GM21619 (cell line): ENCODE results near the gene NEK6.

ENCODE experiments used
- ATAC-seq: cut with Tn5 transposase; IDR thresholded peaks from one replicate; pipeline ENCODE4 v1.9.1; 2021; ENCODE audit not compliant: unreplicated experiment

The NEK6 gene

GRCh38 chr9:124315882-124316281 lies 58.1 kb downstream of the NEK6 start:
- ATAC-seq, result no peak

GRCh38 chr9:124320062-124320973 lies 62.6 kb downstream of the NEK6 start:
- ATAC-seq, result no peak

GRCh38 chr9:124321416-124321815 lies 63.7 kb downstream of the NEK6 start:
- no peak for ATAC-seq

DNA sequence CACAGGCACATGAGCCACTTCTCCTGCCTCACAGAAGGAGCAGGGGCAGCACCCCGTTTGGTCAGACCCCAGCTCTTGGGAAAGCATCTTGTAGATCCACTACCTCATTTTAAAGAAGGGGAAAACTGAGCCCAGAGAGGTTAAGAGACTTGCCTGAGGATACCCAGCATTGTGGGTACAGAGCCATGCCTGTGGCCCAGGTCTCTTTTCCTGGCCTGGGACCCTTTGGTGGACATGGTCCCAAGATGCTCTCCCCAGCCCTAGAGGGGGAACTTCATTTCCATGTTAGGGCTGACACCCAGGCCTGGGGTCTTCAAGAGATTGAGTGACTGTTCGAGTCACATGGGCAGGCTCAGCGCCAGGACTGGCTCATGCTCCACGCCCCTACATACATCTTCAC lies 64.2 kb downstream of the NEK6 start:
- ATAC-seq, result no peak

- no peak for ATAC-seq
These were observed 65.1 kb downstream of the NEK6 start for GRCh38 chr9:124322618-124323432.

GRCh38 chr9:124323904-124324303 lies 66.2 kb downstream of the NEK6 start:
- ATAC-seq, result no peak

- ATAC-seq, result no peak
These were observed 68.1 kb downstream of the NEK6 start for GRCh38 chr9:124325816-124326215.

- ATAC-seq, result no peak
These were observed 68.6 kb downstream of the NEK6 start for GRCh38 chr9:124326378-124326777.

DNA sequence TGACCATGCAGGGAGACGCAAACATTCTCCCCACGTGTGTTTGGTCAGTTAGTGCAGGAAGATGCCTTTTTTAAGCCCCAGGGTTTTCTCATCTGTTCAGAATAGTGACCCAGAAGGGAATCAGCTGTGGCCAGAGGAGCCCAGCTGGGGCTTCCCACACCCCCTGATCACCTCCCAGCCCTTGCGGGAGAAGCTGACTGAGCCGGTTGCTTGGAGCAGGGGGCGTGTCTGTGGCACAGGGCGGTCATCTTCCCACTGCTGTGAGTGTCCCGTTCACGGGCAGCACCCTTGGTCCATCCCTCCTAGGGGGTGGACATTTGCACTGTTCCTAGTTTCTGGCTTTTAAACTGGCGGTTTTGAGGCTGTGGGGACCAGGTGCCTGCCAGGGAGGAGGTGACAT lies 69.7 kb downstream of the NEK6 start:
- ATAC-seq, result no peak

DNA sequence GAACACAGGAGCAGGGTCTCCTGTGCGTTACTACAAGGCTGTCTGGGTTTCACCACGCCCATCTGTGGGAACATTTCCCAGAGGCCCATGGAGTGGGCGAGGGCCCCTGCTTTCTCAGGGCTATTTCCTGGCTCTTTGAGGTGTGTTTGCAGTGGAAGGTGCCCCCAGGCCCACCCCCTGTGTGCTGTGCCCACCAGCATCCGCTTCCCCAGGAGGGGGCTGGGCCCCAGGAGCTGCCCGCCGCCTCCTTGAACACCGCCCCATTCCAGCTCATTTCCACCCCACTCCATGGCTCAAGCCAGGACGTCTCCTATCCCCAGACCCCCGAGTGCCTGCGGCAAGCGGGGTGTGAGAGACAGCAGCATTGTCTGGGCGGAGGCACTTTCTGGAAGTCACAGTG lies 70.5 kb downstream of the NEK6 start:
- ATAC-seq, result no peak

DNA sequence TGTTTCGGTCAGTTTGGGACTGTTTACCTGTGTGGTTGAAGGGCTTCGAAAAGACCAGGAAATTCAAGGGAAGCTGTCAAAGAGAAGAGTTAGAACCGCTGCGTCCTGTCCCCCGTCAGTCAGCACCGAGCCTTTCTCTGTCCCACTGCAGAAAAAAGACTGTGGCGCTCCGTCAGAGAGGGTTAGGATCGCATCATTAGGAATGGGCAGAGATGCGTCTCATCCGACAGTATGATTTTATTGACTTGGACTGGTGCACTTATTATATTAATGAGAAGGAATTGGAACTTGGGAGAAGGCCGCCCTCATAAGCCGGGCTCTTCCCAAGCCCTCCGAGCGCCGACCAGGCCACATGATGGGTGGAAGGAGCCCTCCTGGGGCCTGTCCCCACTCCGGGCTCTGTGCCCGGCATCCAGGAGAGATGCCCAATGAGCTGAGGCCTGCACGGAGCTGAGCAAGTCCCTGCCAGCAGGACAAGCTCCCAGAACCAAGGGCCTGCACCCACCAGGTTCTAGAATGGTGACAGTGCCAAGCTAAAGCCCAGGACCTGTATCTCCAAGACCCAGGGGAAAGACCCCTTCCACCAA lies 71.5 kb downstream of the NEK6 start:
- ATAC-seq, result no peak

GRCh38 chr9:124330011-124330697 lies 72.4 kb downstream of the NEK6 start:
- no peak for ATAC-seq

DNA sequence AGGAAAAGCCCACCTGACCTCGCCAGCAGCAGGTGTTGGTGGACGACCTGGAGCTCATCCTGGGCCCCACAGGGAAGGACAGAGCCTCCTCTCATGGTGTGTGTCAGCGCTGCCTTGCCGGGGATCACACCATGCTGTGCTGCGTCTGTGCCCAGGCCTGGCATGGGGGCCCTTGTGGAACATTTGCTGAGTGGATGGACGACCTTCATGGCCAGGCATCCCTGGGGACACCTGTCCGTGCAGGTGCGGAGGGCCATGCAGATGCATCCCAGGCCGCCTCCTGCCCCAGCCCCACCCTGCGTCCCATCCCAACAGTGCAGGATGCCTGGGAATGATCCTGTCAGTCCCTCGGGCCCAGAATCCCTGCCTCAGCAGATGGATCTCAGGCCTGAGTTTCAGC lies 73.8 kb downstream of the NEK6 start:
- no peak for ATAC-seq

- no peak for ATAC-seq
These were observed 74.8 kb downstream of the NEK6 start for GRCh38 chr9:124332361-124333202.

- ATAC-seq, result no peak
These were observed 75.4 kb downstream of the NEK6 start for GRCh38 chr9:124333203-124333579.

GRCh38 chr9:124334568-124335319 lies 77.0 kb downstream of the NEK6 start:
- ATAC-seq, result no peak

DNA sequence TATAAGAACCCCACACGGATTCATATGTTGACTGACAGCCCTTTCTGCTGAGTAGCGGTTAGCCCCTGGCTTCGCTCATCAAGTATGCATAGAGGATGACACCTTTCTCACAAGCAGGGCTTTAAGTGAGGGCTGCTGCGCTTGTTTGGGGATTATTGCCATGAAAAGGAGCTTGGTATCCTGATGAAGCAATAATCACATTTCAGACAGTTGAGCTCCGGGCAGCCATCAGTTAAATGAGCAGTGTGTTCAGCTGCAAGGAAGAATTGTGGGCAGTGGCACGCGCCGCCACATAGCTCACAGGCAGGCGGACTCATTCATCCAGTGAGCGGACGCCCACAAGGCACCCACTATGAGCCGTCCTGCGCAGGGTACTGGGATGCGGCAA lies 77.6 kb downstream of the NEK6 start:
- no peak for ATAC-seq

DNA sequence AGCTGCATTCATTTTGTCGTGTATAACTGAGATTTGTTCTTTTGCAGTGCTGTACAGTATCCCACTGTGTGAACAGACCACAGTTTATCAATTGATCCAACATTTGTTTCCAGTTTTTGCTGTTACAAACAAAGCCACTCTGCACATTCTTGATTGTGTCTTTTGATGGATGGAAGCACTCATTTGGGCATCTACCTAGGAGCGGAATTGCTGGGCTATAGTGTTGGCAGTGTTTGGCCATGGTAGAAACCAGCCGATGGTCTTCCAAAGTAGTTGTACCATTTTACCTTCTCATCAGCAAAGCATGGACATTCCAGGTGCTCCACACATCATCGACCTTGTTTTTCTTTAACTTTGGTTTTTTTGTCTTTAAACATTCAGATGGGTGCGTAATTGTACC lies 79.8 kb downstream of the NEK6 start:
- no peak for ATAC-seq

GRCh38 chr9:124339603-124340146 lies 81.9 kb downstream of the NEK6 start:
- no peak for ATAC-seq
